ENCODE data around the gene SRSF4. TPM values are rescaled to one million over a fixed set of nuclear protein-coding genes. Genes with fewer than 3 reads are reported as not detected.
"Not testable (repeated sequence)": the region's sequence is repeated elsewhere in the genome, so short reads cannot be mapped to it uniquely, and the experiment has no call there.

SRSF4 gene
- total and polyA plus RNA-seq, 2 donors: 46.8 to 85.8 TPM

- Histone ChIP-seq H3K27me3 (ENCODE audit: control insufficient read depth in 2 of 2, insufficient read depth in 1 of 2, low read length in 1 of 2) (no peaks in the 10 kb centered on the region), H3K36me3 (ENCODE audit: control insufficient read depth in 2 of 2, insufficient read depth in 2 of 2, low read length in 1 of 2) (peaks cover 39 to 44% of the 10 kb centered on the region in 2 donors), H3K27ac (ENCODE audit: low read depth in 1 of 2, low read length in 1 of 2) (no peak overlapping the region), H3K4me3 (ENCODE audit: low read length in 2 of 2) (no peak overlapping the region), H3K9me3 (ENCODE audit: control insufficient read depth in 2 of 2, insufficient read depth in 1 of 2, low read length in 1 of 2) (no peaks in the 10 kb centered on the region), H3K4me1 (ENCODE audit: control insufficient read depth in 2 of 2, insufficient read depth in 2 of 2, low read length in 2 of 2) (no peaks in the 10 kb centered on the region)
- 100% methylated on average over 2 of the region's 2 CpGs for WGBS
- DNase-seq (ENCODE audit: low read depth in 6 of 9, low spot score in 9 of 9): no peak
These were observed 37.5 kb downstream of the SRSF4 start for GRCh38 chr1:29144178-29144577.

- no peak overlapping the region for H3K27ac ChIP-seq (ENCODE audit: low read depth in 1 of 2, low read length in 1 of 2)
- H3K4me3 ChIP-seq (ENCODE audit: low read length in 2 of 2): no peak overlapping the region
- DNase-seq (ENCODE audit: low read depth in 6 of 9, low spot score in 9 of 9): no peak
- H3K4me1 ChIP-seq (ENCODE audit: control insufficient read depth in 2 of 2, insufficient read depth in 2 of 2, low read length in 2 of 2): no peaks in the 10 kb centered on the region
- no peaks in the 10 kb centered on the region for H3K27me3 ChIP-seq (ENCODE audit: control insufficient read depth in 2 of 2, insufficient read depth in 1 of 2, low read length in 1 of 2)
- H3K9me3 ChIP-seq (ENCODE audit: control insufficient read depth in 2 of 2, insufficient read depth in 1 of 2, low read length in 1 of 2): no peaks in the 10 kb centered on the region
- peaks cover 25 to 29% of the 10 kb centered on the region in 2 donors for H3K36me3 ChIP-seq (ENCODE audit: control insufficient read depth in 2 of 2, insufficient read depth in 2 of 2, low read length in 1 of 2)
- 99% methylated on average over 2 of the region's 2 CpGs for WGBS
These were observed 39.0 kb downstream of the SRSF4 start for GRCh38 chr1:29142714-29143113.

GRCh38 chr1:29136391-29136915 is 45.2 kb downstream of the SRSF4 start:
- no peaks in the 10 kb centered on the region for H3K36me3 ChIP-seq (ENCODE audit: control insufficient read depth in 2 of 2, insufficient read depth in 2 of 2, low read length in 1 of 2)
- WGBS: 89% methylated on average over 14 of the region's 14 CpGs
- H3K9me3 ChIP-seq (ENCODE audit: control insufficient read depth in 2 of 2, insufficient read depth in 1 of 2, low read length in 1 of 2): no peaks in the 10 kb centered on the region
- no peak overlapping the region for H3K4me3 ChIP-seq (ENCODE audit: low read length in 2 of 2)
- DNase-seq (ENCODE audit: low read depth in 6 of 9, low spot score in 9 of 9): no peak
- H3K4me1 ChIP-seq (ENCODE audit: control insufficient read depth in 2 of 2, insufficient read depth in 2 of 2, low read length in 2 of 2): no peaks in the 10 kb centered on the region
- H3K27me3 ChIP-seq (ENCODE audit: control insufficient read depth in 2 of 2, insufficient read depth in 1 of 2, low read length in 1 of 2): peaks cover 0 to 26% of the 10 kb centered on the region in 2 donors
- H3K27ac ChIP-seq (ENCODE audit: low read depth in 1 of 2, low read length in 1 of 2): no peak overlapping the region

- Histone ChIP-seq H3K36me3 (ENCODE audit: control insufficient read depth in 2 of 2, insufficient read depth in 2 of 2, low read length in 1 of 2) (no peaks in the 10 kb centered on the region), H3K27me3 (ENCODE audit: control insufficient read depth in 2 of 2, insufficient read depth in 1 of 2, low read length in 1 of 2) (peaks cover 0 to 30% of the 10 kb centered on the region in 2 donors), H3K9me3 (ENCODE audit: control insufficient read depth in 2 of 2, insufficient read depth in 1 of 2, low read length in 1 of 2) (no peaks in the 10 kb centered on the region), H3K27ac (ENCODE audit: low read depth in 1 of 2, low read length in 1 of 2) (no peak overlapping the region), H3K4me3 (ENCODE audit: low read length in 2 of 2) (no peak overlapping the region), H3K4me1 (ENCODE audit: control insufficient read depth in 2 of 2, insufficient read depth in 2 of 2, low read length in 2 of 2) (no peaks in the 10 kb centered on the region)
- DNase-seq (ENCODE audit: low read depth in 6 of 9, low spot score in 9 of 9): no peak
- 72% methylated on average over 10 of the region's 10 CpGs for WGBS
These were observed 47.0 kb downstream of the SRSF4 start for GRCh38 chr1:29134695-29135028.

- DNase-seq (ENCODE audit: low read depth in 6 of 9, low spot score in 9 of 9): no peak
- Histone ChIP-seq H3K27ac (ENCODE audit: low read depth in 1 of 2, low read length in 1 of 2) (no peak overlapping the region), H3K4me1 (ENCODE audit: control insufficient read depth in 2 of 2, insufficient read depth in 2 of 2, low read length in 2 of 2) (no peaks in the 10 kb centered on the region), H3K27me3 (ENCODE audit: control insufficient read depth in 2 of 2, insufficient read depth in 1 of 2, low read length in 1 of 2) (peaks cover 0 to 30% of the 10 kb centered on the region in 2 donors), H3K9me3 (ENCODE audit: control insufficient read depth in 2 of 2, insufficient read depth in 1 of 2, low read length in 1 of 2) (no peaks in the 10 kb centered on the region), H3K36me3 (ENCODE audit: control insufficient read depth in 2 of 2, insufficient read depth in 2 of 2, low read length in 1 of 2) (no peaks in the 10 kb centered on the region), H3K4me3 (ENCODE audit: low read length in 2 of 2) (no peak overlapping the region)
- WGBS: 70% methylated on average over 55 of the region's 55 CpGs
These were observed 47.6 kb downstream of the SRSF4 start for GRCh38 chr1:29133861-29134694.

GRCh38 chr1:29131056-29131455 is 50.6 kb downstream of the SRSF4 start:
- not testable (repeated sequence) for H3K36me3 ChIP-seq (ENCODE audit: control insufficient read depth in 2 of 2, insufficient read depth in 2 of 2, low read length in 1 of 2); H3K4me3 ChIP-seq (ENCODE audit: low read length in 2 of 2); H3K4me1 ChIP-seq (ENCODE audit: control insufficient read depth in 2 of 2, insufficient read depth in 2 of 2, low read length in 2 of 2); DNase-seq (ENCODE audit: low read depth in 6 of 9, low spot score in 9 of 9); H3K27ac ChIP-seq (ENCODE audit: low read depth in 1 of 2, low read length in 1 of 2); H3K9me3 ChIP-seq (ENCODE audit: control insufficient read depth in 2 of 2, insufficient read depth in 1 of 2, low read length in 1 of 2)
- peaks cover 2 to 50% of the 10 kb centered on the region in 2 donors for H3K27me3 ChIP-seq (ENCODE audit: control insufficient read depth in 2 of 2, insufficient read depth in 1 of 2, low read length in 1 of 2)
- WGBS: 98% methylated on average over 29 of the region's 29 CpGs

- Histone ChIP-seq H3K36me3 (ENCODE audit: control insufficient read depth in 2 of 2, insufficient read depth in 2 of 2, low read length in 1 of 2) (no peaks in the 10 kb centered on the region), H3K4me3 (ENCODE audit: low read length in 2 of 2) (no peak overlapping the region), H3K27ac (ENCODE audit: low read depth in 1 of 2, low read length in 1 of 2) (no peak overlapping the region), H3K27me3 (ENCODE audit: control insufficient read depth in 2 of 2, insufficient read depth in 1 of 2, low read length in 1 of 2) (peaks cover 11 to 55% of the 10 kb centered on the region in 2 donors), H3K9me3 (ENCODE audit: control insufficient read depth in 2 of 2, insufficient read depth in 1 of 2, low read length in 1 of 2) (peaks cover 0 to 4% of the 10 kb centered on the region in 2 donors), H3K4me1 (ENCODE audit: control insufficient read depth in 2 of 2, insufficient read depth in 2 of 2, low read length in 2 of 2) (no peaks in the 10 kb centered on the region)
- WGBS: 87% methylated on average over 5 of the region's 5 CpGs
- DNase-seq (ENCODE audit: low read depth in 6 of 9, low spot score in 9 of 9): no peak
These were observed 51.8 kb downstream of the SRSF4 start for GRCh38 chr1:29129916-29130315.

- H3K4me3 ChIP-seq (ENCODE audit: low read length in 2 of 2): no peak overlapping the region
- peaks cover 22 to 55% of the 10 kb centered on the region in 2 donors for H3K27me3 ChIP-seq (ENCODE audit: control insufficient read depth in 2 of 2, insufficient read depth in 1 of 2, low read length in 1 of 2)
- H3K4me1 ChIP-seq (ENCODE audit: control insufficient read depth in 2 of 2, insufficient read depth in 2 of 2, low read length in 2 of 2): peaks cover 5 to 6% of the 10 kb centered on the region in 2 donors
- H3K9me3 ChIP-seq (ENCODE audit: control insufficient read depth in 2 of 2, insufficient read depth in 1 of 2, low read length in 1 of 2): peaks cover 1 to 4% of the 10 kb centered on the region in 2 donors
- WGBS: 95% methylated on average over 6 of the region's 6 CpGs
- H3K36me3 ChIP-seq (ENCODE audit: control insufficient read depth in 2 of 2, insufficient read depth in 2 of 2, low read length in 1 of 2): no peaks in the 10 kb centered on the region
- H3K27ac ChIP-seq (ENCODE audit: low read depth in 1 of 2, low read length in 1 of 2): no peak overlapping the region
- DNase-seq (ENCODE audit: low read depth in 6 of 9, low spot score in 9 of 9): no peak
These were observed 53.0 kb downstream of the SRSF4 start for GRCh38 chr1:29128739-29129138.

GRCh38 chr1:29126198-29126597 is 55.5 kb downstream of the SRSF4 start:
- no peak for DNase-seq (ENCODE audit: low read depth in 6 of 9, low spot score in 9 of 9)
- 98% methylated on average over 6 of the region's 6 CpGs for WGBS

More at GRCh38 chr1:29126198-29126597, 55.5 kb downstream of the SRSF4 start:
- Histone ChIP-seq H3K4me3 (ENCODE audit: low read length in 2 of 2) (no peak overlapping the region), H3K36me3 (ENCODE audit: control insufficient read depth in 2 of 2, insufficient read depth in 2 of 2, low read length in 1 of 2) (no peaks in the 10 kb centered on the region), H3K27me3 (ENCODE audit: control insufficient read depth in 2 of 2, insufficient read depth in 1 of 2, low read length in 1 of 2) (peaks cover 47 to 75% of the 10 kb centered on the region in 2 donors), H3K27ac (ENCODE audit: low read depth in 1 of 2, low read length in 1 of 2) (no peak overlapping the region), H3K9me3 (ENCODE audit: control insufficient read depth in 2 of 2, insufficient read depth in 1 of 2, low read length in 1 of 2) (peaks cover 1 to 9% of the 10 kb centered on the region in 2 donors), H3K4me1 (ENCODE audit: control insufficient read depth in 2 of 2, insufficient read depth in 2 of 2, low read length in 2 of 2) (peaks cover 8 to 15% of the 10 kb centered on the region in 2 donors)
